HG02938 (cell line): Measurements from ENCODE around the gene OR10P1.

Experiments used
- ATAC-seq: cut with Tn5 transposase; IDR thresholded peaks from one replicate; pipeline ENCODE4 v1.9.1; 2021; ENCODE audit warnings: mild to moderate bottlenecking, moderate library complexity; ENCODE audit not compliant: unreplicated experiment

The OR10P1 gene

DNA sequence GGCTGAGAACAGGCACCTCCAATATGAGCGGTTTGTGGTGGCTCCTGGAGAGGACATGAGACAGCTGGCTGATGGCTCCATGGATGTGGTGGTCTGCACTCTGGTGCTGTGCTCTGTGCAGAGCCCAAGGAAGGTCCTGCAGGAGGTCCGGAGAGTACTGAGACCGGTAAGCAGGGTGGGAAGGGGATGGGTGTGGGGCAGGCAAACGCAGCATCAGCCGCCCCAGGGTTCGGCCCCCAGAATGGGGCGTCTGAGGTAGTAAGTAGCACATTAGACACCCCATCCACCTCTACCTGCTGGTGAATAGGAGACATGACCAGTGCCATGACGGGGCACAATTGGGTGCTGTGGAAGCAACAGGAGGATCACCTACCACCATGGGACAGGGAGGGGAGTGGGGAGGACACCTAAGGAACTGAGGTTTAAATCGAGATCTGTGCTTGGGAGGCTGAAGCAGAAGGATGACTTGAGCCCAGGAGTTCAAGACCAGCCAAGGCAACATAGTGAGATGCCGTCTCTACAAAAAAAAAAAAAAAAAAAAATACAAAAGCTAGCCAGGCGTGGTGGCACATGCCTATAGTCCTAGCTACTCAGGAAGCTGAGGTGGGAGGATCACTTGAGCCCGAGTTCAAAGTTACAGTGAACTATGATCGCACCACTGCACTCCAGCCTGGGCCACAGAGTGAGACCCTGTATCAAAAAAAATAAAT, 45.5 kb downstream of the OR10P1 start:
- ATAC-seq: no peak

DNA sequence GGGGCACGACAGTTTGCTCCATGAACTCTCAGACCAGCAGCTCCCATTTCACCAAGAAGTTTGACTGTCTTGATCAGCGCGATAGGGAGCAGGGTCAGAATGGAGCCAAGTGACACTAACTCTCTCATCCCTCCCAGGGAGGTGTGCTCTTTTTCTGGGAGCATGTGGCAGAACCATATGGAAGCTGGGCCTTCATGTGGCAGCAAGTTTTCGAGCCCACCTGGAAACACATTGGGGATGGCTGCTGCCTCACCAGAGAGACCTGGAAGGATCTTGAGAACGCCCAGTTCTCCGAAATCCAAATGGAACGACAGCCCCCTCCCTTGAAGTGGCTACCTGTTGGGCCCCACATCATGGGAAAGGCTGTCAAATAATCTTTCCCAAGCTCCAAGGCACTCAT, 47.0 kb downstream of the OR10P1 start:
- no peak for ATAC-seq

DNA sequence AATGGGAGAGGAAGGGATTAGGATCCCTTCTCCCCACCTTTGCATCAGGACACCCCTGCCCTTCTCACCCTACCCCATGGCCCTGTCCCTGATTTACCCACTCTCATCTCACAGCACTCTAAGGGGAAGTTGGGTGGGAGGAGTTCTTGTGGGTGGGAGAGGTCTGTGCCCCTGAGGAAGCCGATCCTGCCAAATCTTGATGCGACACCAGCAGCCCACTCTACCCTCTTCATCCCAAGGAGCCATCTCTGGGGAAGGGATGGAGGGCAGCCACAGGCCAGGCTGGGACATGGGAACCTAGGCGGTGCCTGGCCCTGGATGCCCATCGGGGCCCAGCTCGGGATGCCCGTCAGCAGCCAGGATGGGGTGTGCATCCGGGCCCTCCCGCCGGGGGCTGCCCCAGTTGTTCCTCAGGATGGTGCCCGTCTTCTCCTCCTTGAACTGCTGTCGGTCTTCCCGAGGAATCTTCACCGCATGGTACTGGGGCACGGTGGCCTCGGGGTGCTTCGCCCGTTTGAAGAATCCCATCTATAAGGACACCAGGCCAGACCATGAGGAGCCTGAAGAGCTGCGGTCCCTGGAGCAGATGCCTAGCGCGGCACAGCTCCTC, 48.2 kb downstream of the OR10P1 start:
- no peak for ATAC-seq

DNA sequence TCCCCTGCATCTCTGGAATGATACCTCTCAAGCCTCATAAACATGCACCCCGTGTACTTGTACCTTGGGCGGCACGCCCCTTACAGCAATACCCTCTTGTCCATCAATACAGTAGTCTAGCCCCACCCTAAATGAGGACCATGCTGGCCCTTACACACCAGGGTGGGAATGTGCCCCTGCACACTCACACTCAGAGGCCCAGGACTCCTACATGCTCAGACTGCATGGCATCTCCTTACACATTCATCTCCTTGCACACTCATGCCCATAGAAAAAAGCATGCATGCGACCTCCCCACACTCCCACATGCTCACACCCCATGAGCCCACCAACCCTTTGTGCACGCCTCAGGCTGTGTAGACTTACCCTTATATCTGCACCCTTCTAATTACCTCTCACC, 49.0 kb downstream of the OR10P1 start:
- no peak for ATAC-seq

DNA sequence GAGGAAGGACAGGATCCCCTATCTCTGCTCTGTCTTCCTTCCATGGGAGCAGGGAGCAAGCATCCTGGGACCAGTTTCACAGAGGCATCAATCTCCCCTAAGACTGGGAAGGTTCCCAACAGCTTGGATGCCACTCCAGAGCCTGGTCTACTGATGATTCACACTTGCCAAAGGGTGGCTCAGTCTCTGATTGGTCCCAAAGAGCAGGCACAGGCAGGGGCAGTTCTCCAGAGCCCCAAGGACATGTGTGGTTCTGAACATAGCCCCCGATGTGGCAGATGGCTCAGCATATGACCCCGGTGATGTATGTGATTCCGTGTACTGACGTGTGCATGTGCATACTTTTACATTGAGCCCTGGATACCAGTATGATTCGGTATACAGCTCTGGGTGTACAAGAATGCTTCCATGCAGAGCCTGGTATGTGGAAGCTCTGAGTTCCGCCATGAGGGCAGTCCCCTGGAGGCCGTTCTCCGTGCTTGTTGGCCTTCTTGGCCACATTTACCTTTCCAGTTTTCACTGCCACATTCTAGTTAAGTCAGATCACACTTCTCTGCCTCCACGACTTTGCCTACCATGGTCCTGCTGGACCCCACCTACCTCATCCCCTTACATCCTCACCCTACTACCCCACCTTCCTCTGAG, 49.8 kb downstream of the OR10P1 start:
- no peak for ATAC-seq
